Adipocyte (in vitro differentiated cells): ENCODE data around the gene OBSCN.

Source experiments
- DNase-seq: peaks from one replicate; pipeline ENCODE4 v3.0.0-alpha.2; 2015; ENCODE audit warnings: low read depth
- H3K27me3 ChIP-seq: replicated peaks from 2 replicates; pipeline ENCODE4 v1.7.0; 2013; ENCODE audit warnings: mild to moderate bottlenecking, low read length, moderate library complexity; ENCODE audit not compliant: control insufficient read depth, insufficient read depth
- H3K36me3 ChIP-seq: 2 replicates; pipeline ENCODE4 v1.7.0; 2013; ENCODE audit warnings: low read length, mild to moderate bottlenecking, moderate library complexity; ENCODE audit not compliant: control insufficient read depth, insufficient read depth, severe bottlenecking
- H3K4me1 ChIP-seq: 2 replicates; pipeline ENCODE4 v1.7.0; 2013; ENCODE audit warnings: mild to moderate bottlenecking, low read length, moderate library complexity; ENCODE audit not compliant: control insufficient read depth, insufficient read depth
- H3K4me3 ChIP-seq: 2 replicates; pipeline ENCODE4 v1.7.0; 2013; ENCODE audit warnings: mild to moderate bottlenecking, low read length, moderate library complexity
- H3K9ac ChIP-seq: 2 replicates; pipeline ENCODE4 v1.7.0; 2013; ENCODE audit warnings: mild to moderate bottlenecking, low read length, moderate library complexity
- H3K9me3 ChIP-seq: 2 replicates; pipeline ENCODE4 v1.7.0; 2013; ENCODE audit warnings: mild to moderate bottlenecking, low read length, moderate library complexity; ENCODE audit not compliant: control insufficient read depth

OBSCN gene

DNA sequence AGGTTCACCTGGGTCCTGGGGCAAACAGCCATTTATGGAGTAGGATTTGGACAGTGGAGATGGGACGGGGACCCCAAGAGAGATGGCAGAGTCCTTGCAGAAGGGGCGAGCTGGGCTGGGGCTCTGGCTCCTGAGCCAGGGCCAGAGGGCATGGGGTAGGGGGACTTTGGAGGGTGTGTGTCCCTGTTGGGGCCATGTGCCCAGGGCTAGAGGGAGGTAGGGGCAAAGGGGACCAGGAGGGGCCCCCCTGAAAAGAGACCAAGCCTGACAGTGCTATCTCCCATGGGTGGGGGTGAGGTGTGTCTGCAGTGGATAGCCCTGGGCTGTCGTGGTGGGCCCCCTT, 106.4 kb downstream of the OBSCN start:
- H3K9ac ChIP-seq = no peak overlapping the region
- H3K4me3 ChIP-seq = no peak overlapping the region
- H3K4me1 ChIP-seq = no peaks in the 10 kb centered on the region
- DNase-seq = no peak
- no peaks in the 10 kb centered on the region for H3K27me3 ChIP-seq
- H3K9me3 ChIP-seq = peaks cover 10% of the 10 kb centered on the region
- no peaks in the 10 kb centered on the region for H3K36me3 ChIP-seq

DNA sequence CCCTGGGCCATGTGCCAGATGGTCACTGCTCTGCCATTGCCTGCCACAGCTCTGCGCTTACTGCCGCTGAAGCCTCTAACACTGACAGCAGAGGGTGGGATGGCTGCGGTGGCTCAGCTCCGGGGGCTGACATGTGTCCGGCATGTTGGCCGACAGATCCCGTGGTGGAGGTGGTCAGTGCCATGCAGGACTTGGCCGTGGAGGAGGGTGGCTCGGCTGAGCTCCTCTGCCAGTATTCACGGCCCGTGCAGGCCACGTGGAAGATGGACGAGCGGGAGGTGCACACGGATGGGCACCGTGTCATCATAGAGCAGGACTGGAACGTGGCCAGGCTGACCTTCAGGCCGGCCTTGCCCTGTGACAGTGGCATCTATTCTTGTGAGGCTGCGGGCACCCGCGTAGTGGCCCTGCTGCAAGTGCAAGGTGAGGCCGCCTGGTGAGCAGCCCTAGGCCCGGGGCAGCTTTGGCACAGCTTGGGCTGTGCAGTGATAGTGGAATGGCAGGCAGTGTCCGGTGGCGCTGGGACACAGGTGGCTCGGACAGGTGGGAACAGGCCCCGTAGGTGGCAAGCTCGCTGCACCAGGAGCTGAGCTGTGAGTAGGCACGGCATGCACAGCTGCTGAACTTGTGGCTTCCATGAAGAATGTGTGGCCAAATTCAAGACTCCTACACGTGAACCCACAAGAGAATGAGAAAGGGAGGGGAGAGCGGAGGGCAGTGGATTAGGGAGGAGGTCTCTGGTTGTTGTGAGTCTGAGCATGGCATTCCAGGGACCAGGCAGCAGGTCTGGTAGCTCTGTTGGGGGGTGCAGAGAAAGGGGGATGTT, 107.0 kb downstream of the OBSCN start:
- no peak for DNase-seq
- Histone ChIP-seq H3K9me3 (peaks cover 10% of the 10 kb centered on the region), H3K36me3 (no peaks in the 10 kb centered on the region), H3K4me1 (no peaks in the 10 kb centered on the region), H3K27me3 (no peaks in the 10 kb centered on the region), H3K9ac (no peak overlapping the region), H3K4me3 (no peak overlapping the region)

GRCh38 chr1:228315484-228315944, 107.7 kb downstream of the OBSCN start:
- DNase-seq = no peak
- Histone ChIP-seq H3K9ac (no peak overlapping the region), H3K27me3 (no peaks in the 10 kb centered on the region), H3K9me3 (peaks cover 10% of the 10 kb centered on the region), H3K4me1 (no peaks in the 10 kb centered on the region), H3K4me3 (no peak overlapping the region), H3K36me3 (no peaks in the 10 kb centered on the region)

- DNase-seq = no peak
- Histone ChIP-seq H3K36me3 (no peaks in the 10 kb centered on the region), H3K9ac (no peak overlapping the region), H3K9me3 (peaks cover 10% of the 10 kb centered on the region), H3K4me3 (no peak overlapping the region), H3K27me3 (no peaks in the 10 kb centered on the region), H3K4me1 (no peaks in the 10 kb centered on the region)
These were observed 108.2 kb downstream of the OBSCN start for GRCh38 chr1:228315945-228316588.

GRCh38 chr1:228316589-228317387, 108.9 kb downstream of the OBSCN start:
- H3K9me3 ChIP-seq = peaks cover 10% of the 10 kb centered on the region
- H3K9ac ChIP-seq = no peak overlapping the region
- H3K4me1 ChIP-seq = no peaks in the 10 kb centered on the region
- H3K36me3 ChIP-seq = no peaks in the 10 kb centered on the region
- no peak overlapping the region for H3K4me3 ChIP-seq
- no peak for DNase-seq
- no peaks in the 10 kb centered on the region for H3K27me3 ChIP-seq

DNA sequence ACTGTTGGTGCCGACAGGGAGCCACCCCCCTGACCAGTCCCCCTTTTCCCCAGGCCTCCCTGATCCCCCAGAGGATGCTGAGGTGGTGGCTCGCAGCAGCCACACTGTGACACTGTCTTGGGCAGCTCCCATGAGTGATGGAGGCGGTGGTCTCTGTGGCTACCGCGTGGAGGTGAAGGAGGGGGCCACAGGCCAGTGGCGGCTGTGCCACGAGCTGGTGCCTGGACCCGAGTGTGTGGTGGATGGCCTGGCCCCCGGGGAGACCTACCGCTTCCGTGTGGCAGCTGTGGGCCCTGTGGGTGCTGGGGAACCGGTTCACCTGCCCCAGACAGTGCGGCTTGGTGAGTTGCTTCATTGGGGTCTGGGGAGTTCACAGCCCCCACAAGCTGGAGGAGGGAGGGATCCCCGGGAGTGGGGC, 109.6 kb downstream of the OBSCN start:
- DNase-seq = no peak

GRCh38 chr1:228317891-228318810, 110.3 kb downstream of the OBSCN start:
- no peak overlapping the region for H3K9ac ChIP-seq
- no peaks in the 10 kb centered on the region for H3K36me3 ChIP-seq
- H3K27me3 ChIP-seq = peaks cover 4% of the 10 kb centered on the region
- no peak overlapping the region for H3K4me3 ChIP-seq
- DNase-seq = no peak
- no peaks in the 10 kb centered on the region for H3K4me1 ChIP-seq
- no peaks in the 10 kb centered on the region for H3K9me3 ChIP-seq

More for the DNA sequence above, 109.6 kb downstream of the OBSCN start:
- no peaks in the 10 kb centered on the region for H3K27me3 ChIP-seq
- H3K36me3 ChIP-seq = no peaks in the 10 kb centered on the region
- no peak overlapping the region for H3K4me3 ChIP-seq
- H3K9me3 ChIP-seq = peaks cover 5% of the 10 kb centered on the region
- H3K4me1 ChIP-seq = no peaks in the 10 kb centered on the region
- H3K9ac ChIP-seq = no peak overlapping the region

- no peak overlapping the region for H3K9ac ChIP-seq
- no peaks in the 10 kb centered on the region for H3K36me3 ChIP-seq
- no peak for DNase-seq
- H3K9me3 ChIP-seq = no peaks in the 10 kb centered on the region
- H3K4me3 ChIP-seq = no peak overlapping the region
- H3K4me1 ChIP-seq = no peaks in the 10 kb centered on the region
- H3K27me3 ChIP-seq = peaks cover 11% of the 10 kb centered on the region
These were observed 111.0 kb downstream of the OBSCN start for GRCh38 chr1:228318823-228319241.

DNA sequence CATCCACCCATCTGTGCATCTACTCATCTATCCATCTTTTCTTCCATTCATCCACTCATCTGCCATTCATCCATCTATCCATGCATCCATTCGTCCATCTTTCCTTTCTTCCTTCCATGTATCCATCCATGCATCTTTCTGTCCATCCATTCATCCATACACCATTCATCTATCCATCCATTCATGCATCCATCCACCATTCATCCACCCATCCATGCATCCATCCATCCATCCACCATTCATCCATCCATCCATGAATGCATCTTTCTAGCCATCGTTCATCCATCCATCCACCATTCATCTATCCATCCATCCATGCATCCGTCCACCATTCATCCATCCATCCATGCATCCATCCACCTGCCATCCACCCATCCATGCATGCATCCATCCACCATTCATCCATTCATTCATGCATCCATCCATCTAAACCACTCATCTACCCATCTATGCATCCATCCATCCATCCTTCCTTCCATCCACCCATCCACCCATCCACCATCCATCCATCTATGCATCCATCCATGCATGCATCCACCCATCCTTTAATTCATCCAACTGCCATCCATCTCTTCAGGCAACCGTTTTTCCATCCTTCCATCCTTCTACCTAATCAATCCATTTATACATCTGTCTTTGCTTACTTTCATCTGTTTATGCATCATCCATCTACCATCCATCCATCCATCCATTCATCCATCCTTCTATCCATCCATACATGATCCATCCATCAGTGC, 111.7 kb downstream of the OBSCN start:
- H3K4me1 ChIP-seq = no peaks in the 10 kb centered on the region
- no peak overlapping the region for H3K9ac ChIP-seq
- no peak overlapping the region for H3K4me3 ChIP-seq
- peaks cover 4% of the 10 kb centered on the region for H3K9me3 ChIP-seq
- peaks cover 12% of the 10 kb centered on the region for H3K27me3 ChIP-seq
- no peak for DNase-seq
- H3K36me3 ChIP-seq = no peaks in the 10 kb centered on the region

- Histone ChIP-seq H3K9ac (no peak overlapping the region), H3K9me3 (peaks cover 11% of the 10 kb centered on the region), H3K36me3 (no peaks in the 10 kb centered on the region), H3K4me1 (no peaks in the 10 kb centered on the region), H3K27me3 (peaks cover 12% of the 10 kb centered on the region), H3K4me3 (no peak overlapping the region)
- no peak for DNase-seq
These were observed 112.5 kb downstream of the OBSCN start for GRCh38 chr1:228320394-228320793.
